Stomach (tissue), 4 donors: ENCODE data around the gene EIPR1.

Source experiments
- CTCF ChIP-seq, 7 experiments: fragments of 450-650 bp in 4 of 7; fragments of 200-600 bp in 3 of 7; sonication (generic) in 3 of 7; IDR thresholded peaks; one replicate each; pipeline ENCODE4 v1.5.1; 2016 to 2019; ENCODE audit warnings: antibody characterized with exemption in 7 of 7, control low read depth in 2 of 7, mild to moderate bottlenecking in 1 of 7
- EP300 ChIP-seq: sonication (generic); formaldehyde crosslinking; IDR thresholded peaks from one replicate; pipeline ENCODE4 v1.6.1; 2017; ENCODE audit warnings: antibody characterized with exemption
- POLR2AphosphoS5 ChIP-seq, 3 donors: sonication (generic); formaldehyde crosslinking; IDR thresholded peaks; one replicate each; pipeline ENCODE4 v1.6.1; 2016; ENCODE audit warnings: antibody characterized with exemption in 3 of 3

- TF ChIP-seq CTCF (IDR thresholded peaks at IDR 0.05) (no peak), POLR2AphosphoS5 (IDR thresholded peaks at IDR 0.05) (no peak), EP300 (no peak)
Measured at GRCh38 chr2:3265471-3265870, 112.1 kb downstream of the EIPR1 start.
